Activated T-helper 9 cell treated with anti-CD3 and anti-CD28 coated beads, Interleukin-2, amount 50 U/mL, for 16 hours (primary cell): ENCODE data around the gene ZBTB32.
A peak's percentile ranks its signal among the peaks of the same experiment; 100 is the strongest.

Source experiments
- DNase-seq: peaks from one replicate; pipeline ENCODE4 v3.0.0-alpha.2; 2020; ENCODE audit warnings: low read depth

Gene ZBTB32

DNA sequence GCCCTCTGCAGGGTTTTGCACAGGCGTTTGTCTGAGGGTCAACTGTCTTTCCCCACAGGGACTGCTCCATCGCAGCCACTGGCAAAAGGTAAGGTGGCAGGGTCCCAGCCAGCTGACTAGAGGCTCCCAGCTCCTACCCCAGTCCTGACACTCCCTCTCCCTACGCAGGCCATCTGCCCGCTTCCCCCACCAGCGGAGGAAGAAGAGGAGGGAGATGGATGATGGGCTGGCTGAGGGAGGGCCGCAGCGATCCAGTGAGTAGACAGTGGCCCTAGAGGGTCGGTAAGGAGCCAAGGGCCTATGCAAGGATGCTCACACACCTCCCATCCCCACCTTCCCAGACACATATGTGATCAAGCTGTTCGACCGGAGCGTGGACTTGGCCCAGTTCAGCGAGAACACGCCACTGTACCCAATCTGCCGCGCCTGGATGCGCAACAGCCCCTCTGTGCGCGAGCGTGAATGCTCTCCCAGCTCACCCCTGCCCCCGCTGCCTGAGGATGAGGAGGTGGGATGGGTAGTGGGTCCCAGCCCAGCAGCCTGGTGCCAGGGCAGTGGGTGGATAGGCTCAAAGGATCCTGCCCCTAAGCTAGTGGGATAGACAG, 48.5 kb downstream of the ZBTB32 start:
- no peak for DNase-seq

DNA sequence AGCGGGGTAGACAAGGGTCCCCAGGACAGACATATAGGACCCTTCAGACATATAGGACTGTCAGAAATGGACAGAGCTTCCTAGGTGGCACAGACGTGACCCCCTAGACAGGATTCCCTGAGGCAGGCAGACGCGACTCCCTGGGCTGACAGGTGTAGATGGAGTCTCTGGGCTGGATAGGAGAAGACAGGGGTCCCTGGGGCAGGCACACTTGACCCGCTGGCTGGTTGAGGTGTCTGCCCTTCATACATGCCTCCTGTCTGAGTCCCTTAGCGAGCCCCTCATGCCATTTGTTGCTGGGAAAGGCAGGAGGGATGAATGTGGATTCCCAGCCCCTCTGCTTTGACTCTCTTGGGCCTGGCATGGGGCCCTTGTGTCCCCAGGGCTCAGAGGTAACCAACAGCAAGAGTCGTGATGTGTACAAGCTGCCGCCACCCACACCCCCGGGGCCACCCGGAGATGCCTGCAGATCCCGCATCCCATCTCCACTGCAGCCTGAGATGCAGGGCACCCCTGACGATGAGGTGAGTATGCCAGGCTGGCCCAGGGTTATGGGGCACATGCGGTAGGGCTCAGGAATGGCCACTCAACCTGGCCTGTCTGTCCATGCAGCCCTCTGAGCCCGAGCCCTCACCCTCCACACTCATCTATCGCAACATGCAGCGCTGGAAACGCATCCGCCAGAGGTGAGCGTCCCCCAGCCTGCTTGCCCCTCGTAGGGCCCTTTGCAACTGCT, 49.4 kb downstream of the ZBTB32 start:
- DNase-seq = no peak

DNA sequence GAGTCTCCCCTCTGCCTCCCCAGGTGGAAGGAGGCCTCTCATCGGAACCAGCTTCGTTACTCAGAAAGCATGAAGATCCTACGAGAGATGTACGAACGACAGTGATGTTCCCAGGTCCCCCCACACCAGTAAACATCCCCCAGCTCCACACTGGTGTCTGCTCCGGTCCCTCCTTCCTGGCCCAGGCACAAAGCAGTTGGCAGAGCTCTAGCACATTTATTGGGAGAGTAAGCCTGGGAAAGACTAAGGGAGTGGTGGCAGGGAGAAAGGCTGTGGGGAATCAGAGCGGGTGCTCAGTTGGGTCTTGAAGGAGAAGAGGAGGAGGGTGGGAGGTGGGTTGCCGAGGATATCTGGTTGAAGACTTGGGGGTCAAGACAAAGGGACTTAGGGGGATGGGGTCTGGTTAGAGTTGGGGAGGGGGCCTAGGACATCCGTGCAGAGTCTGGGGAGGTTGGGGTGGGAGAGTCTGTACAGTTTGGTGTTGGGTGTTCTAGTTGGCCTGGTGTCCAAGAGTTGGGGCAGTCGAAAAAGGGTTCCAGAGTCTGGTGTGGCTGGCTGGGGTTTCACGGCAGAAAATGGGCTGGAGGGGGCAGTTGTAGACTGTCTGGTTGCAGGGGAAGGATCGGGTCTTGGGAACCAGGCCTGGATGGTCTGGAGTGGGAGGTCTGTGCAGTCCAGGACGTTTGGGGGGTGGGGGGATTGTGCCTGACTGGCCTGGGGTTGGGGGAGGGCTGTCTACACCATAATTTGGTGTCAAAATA, 50.2 kb downstream of the ZBTB32 start:
- DNase-seq = no peak

DNA sequence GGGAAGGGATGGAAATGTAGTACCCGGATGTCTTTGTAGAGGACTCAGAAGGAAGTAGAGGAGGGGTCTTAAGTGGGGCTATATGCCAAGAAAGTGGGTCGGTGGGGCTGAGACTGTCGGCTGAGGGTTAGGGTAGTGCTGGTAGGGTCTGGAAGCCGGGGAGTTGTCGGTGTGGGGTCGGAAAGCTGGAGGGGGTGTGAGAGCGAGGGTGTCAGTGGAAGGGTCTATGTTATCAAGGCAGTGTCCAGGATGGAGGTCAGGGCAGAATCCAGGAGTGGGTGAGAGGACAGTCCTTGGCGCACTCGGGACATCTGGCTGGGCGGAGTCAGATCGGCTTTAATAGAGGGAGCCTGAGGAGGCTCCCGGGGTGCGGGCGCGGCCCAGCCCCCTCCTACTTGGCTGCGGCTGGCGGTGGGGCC, 50.8 kb downstream of the ZBTB32 start:
- no peak for DNase-seq

DNA sequence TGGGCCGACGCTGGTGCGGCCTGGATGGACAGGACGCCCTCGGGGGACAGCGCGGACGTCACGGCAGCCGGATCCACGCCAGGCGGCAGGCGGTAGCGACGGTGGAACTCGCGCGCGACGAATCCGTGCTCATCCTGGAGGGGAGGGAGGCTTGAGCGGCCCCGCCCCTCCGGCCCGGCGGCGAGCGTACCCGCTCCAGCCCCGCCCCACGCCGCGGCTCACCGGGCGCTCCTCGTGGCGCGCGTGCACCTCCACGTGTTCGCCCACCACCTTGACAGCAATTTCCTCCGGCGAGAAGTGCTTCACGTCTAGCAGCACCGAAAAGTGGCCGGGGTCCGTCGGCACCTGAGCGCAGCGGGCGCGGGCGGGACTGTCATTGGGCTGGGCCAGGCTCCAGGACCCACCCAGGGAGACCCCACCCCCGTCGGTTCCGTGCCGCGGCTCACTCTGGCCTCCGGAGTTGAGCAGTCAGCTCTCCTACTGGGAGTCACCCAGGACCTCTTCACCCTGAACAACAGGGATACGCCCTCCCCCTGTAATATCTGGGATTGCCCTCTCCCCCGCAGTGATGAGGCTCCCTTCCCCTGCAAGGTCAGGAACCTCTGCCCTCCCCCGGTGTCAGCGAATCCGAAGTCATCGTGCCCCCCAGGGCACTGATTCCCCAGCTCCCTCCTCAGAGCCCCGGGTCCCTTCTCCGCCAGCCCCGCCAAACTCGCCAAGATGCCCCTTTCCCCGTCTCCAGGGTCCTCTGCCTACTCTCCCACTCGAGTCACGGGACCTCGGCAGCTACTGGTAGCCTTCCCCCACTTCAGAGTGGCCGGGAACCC, 51.4 kb downstream of the ZBTB32 start:
- DNase-seq = peak; percentile 54

DNA sequence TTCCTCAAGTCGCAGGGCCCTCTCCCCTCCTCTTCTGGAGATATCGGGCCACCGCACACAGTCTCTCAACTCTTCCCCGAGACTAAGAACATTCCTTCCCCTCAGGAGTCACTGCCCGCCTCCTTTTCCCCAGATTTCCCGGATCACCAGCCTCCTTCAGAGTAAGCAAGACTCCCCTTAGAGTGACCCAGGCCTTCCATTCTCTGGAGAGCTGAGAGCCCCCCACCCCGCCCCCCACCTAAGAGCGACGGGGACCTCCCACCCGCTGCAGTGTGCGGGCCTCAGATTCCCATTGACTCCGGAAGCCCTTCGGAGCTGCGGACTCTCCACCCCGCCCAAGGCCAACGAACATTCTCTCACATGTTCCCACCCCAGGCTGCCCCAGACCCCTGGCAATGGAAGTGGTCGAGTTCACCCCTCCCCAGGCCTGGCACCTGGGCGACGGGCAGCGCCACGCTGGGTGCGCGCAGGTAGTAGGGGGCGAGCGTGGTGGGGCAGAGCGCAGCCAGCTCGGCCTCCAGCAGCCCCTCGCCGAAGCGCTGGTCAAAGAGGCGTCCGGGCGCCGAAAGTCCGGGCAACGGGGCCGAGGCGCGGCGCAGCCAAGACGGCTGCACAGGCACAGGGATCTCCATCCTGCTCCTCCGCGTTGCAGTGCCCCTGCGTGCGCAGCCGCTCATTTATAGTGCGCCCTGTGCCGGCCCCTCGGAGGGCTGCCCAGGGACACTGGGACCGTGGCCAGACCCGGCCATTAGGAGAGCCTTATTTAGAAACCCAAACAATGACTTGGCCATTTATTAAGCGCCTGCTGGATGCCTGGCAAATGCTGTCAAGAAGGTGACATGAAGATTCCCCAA, 52.2 kb downstream of the ZBTB32 start, which contains the start of gene HSPB6:
TSS of gene HSPB6 (minus strand) at position 653 of the 854 bp plus-strand sequence. CDS start at position 632, 21 bp downstream.
- DNase-seq = no peak

DNA sequence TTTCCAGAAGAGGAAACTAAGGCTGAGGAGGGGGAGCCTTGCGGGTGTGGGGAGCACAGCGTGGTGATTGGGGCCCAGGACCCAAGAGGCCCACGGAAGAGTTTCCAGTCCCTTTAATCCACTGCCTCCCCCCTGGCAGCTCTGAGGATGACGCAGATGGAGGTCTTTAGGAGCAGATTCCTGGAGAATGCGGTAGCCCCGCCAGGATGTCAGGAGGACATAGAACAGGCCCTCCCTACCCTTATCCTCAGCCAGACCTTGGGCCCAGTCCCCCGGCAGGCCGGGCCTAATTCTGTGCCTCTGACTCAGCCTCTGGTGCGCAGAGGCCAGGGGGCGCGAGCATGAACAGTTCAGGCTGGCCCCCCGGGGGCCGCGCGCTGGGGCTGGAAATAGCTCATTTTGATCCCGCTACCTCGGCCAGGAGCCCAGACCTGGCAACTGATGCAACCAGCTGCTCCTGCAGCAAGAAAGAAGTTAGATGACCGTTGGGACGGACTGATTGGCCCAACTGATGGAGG, 52.9 kb downstream of the ZBTB32 start:
- no peak for DNase-seq

DNA sequence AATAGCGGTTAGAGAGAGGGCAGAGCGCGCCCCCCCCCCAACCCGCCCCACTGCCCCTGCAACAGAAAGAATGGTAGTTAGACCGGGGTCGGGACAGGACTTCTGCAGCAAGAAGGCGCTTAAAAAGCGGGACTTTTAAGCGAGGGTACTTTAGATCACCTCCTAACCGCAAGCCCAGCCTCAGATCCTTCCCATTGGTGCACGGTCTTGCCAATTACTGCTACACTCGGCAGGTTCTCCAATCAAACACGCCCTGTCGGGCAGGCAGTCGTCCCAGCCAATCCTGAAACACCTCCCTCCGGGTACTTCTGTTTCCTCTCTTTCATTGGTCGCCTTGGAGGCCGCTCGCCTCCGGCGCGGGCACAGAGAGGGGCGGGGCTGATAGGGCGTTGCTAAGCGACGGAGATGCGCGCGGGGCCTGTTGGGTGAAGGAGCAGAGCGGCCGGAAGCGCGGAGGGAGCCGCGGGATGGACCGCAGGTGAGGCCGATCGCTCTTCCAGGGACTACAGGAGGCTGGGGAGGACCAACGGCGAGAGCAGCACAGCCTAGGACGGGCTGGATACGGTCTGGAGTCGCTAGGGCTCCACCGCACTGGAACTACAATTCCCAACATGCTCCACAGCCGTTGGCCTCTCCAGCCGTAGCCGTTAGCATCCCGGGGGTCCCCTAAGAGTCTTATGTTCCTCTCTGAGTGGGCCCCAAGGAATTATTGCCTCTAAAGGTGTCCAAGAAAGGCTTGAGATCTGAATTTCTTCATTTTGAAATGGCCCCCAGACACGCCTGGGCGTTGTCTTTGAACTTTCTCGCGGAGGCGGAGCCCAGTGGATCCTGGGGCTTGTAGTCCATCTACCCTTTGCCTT, 53.6 kb downstream of the ZBTB32 start, which contains the start of gene PROSER3:
TSS of gene PROSER3 (plus strand) at position 428 of the 860 bp plus-strand sequence. CDS start at position 468, 40 bp downstream.
- DNase-seq = peak; percentile 95

DNA sequence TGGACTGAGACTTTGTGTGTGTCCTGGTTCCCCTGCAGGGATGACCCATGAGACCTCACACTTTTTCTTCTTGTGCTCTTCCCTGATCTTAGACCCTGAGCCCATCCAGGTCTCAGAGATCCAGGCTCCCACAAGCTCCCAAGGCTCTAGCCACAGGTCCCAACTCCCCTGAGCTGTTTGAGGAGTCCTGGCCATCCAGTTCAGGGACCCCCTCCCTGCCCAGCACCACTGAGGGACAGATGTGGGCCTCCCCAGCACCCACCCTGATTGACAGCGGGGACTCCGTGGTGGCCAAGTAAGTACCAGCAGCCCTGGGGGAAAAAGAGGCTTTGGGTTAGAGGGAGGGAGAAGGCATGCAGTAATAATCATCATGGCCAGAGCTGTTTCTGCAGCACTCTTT, 55.3 kb downstream of the ZBTB32 start:
- DNase-seq = no peak

DNA sequence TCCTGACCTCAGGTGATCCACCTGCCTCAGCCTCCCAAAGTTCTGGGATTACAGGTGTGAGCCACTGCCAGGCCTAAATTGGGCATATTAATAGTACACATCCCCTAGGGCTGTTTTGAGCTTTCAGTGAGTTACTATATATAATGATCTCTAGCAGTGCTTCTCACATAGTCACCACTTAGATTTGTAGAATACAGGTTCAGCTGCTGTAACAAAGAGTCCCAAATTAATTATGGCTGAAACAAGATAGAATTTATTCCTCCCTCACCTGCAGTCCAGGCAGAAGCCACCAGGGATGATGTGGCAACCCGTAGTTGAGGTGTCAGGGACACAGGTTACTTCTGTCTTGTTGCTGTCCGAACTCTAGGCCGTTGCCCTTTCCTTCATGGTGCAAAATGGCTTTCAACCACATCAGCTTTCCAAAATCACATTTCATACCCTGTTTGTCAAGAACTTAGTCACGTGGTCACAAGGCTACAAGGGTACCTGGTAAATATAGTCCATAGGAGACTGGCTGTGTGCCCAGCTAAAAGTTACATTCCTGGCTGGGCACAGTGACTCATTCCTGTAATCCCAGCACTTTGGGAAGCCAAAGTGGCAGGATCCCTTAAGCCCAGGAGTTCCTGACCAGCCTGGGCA, 56.5 kb downstream of the ZBTB32 start:
- DNase-seq = no peak

DNA sequence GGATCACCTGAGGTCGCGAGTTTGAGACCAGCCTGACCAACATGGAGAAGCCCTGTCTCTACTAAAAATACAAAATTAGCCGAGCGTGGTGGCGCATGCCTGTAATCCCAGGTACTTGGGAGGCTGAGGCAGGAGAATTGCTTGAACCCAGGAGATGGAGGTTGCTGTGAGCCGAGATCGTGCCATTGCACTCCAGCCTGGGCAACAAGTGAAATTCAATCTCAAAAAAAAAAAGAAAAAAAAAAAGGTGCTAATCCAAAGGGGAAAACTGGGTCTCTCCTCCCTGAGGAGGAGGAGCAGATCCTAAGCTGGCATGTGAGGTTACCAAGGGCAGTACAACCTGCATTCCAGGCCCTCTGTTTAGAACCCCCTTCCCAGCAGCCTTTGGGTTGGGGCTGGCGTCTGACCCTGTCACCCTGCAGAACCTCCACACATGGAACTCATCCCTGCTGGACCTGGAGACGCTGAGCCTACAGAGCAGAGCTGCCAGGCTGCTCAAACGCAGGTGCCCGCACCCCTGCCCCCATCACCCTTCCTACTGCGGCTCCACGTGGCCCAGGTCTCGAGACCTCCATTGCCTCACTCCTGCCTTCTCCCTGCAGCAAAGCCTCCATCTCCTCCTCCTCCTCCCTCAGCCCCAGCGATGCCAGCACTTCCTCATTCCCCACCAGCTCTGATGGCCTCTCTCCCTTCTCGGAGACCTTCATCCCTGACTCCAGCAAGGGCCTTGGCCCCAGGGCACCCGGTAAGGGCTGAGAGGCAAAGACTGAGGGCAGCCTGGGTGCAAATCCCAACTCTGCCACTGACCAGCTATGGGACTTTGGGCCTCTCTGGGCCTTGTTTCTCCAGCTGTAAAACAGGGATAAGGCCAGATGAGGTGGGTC, 60.3 kb downstream of the ZBTB32 start:
- no peak for DNase-seq
